A204.1 (cell line): ENCODE data around the gene NEU4.

Source experiments
- FAIRE-seq: peaks from 2 replicates; lab custom pipeline; 2012; peaks lifted over from hg19 to GRCh38; lab: Jason Lieb, UNC

The NEU4 gene

DNA sequence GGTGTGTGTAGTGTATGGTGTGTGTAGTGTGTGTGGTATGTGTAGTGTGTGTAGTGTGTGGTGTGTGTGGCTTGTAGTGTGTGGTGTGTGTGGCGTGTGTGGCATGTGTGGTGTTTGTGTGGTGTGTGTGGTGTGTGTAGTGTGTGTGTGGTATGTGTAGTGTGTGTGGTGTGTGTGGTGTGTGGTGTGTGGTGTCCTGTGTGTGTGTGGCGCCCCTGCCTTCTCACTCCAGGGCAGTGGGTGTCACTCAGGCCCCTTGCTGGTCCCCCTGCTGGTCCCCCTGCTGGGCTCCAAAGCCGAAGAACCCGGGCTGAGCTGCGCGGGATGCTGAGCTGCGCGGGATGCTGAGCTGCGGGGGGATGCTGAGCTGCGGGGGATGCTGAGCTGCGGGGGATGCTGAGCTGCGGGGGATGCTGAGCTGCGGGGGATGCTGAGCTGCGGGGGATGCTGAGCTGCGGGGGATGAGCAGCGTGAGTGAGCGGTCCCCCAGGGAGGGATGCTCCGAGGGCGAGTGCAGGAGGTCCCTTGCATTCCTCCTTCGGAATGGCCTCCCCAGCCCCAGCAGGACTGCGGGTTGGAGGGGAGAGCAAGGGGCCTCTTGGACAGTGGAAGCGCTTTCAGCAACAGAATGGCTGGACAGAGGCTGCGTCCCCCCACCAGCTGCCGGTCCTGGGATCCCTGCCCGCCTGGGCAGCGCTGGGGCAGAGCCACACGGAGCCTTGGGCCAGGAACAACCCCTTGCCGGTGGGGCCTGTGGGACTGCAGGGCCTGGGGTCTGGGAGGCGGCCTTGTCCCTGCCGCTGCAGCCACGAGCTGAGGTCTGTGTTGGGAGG is 57.2 kb downstream of the NEU4 start:
- no peak for FAIRE-seq
